Hypothalamus (tissue), 51 donors: ENCODE results near the gene SMNDC1.
A peak's percentile ranks its signal among the peaks of the same experiment; 100 is the strongest.
"Not testable (repeated sequence)": the region's sequence is repeated elsewhere in the genome, so short reads cannot be mapped to it uniquely, and the experiment has no call there.

ENCODE experiments used
- DNase-seq, 51 donors: peaks; one replicate each; lab custom pipeline; 2025; lab: John Stamatoyannopoulos, UW

The SMNDC1 gene

DNA sequence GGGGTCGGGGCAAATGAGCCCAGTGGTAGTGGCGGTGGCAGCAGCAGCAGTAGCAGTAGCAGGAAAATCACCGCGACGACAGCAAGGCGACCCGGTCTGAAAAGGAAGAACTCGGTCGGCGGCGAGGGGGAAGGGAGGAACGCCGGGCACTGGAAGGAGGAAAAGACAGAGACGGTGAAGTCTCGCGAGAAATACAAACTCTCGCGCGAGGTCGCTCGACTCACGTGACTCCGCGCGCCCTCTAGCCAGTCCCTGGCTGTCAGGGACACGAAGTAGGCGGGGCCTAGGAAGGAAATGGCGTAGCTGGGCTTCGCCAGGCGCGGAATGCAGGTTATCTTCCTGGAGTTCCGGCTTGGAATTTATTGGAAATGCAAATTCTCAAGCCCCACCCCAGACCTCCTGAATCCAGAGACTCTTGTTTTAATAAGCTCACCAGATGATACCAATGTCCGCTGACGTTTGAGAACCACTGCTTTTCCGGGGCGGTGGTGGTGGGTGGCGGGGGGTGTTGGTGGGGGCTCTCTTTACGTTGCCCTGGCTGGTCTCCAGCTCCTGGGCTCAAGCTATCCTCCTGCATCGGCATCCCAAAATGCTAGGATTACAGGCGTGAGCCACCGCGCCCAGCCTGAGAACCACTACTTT, at the start of gene SMNDC1:
SMNDC1 (minus strand) TSS at position 141 of the 642 bp plus-strand sequence. CDS start 1,333 bp downstream, outside the sequence.
- DNase-seq, result peak; percentile 51 to 98 (median 94)

DNA sequence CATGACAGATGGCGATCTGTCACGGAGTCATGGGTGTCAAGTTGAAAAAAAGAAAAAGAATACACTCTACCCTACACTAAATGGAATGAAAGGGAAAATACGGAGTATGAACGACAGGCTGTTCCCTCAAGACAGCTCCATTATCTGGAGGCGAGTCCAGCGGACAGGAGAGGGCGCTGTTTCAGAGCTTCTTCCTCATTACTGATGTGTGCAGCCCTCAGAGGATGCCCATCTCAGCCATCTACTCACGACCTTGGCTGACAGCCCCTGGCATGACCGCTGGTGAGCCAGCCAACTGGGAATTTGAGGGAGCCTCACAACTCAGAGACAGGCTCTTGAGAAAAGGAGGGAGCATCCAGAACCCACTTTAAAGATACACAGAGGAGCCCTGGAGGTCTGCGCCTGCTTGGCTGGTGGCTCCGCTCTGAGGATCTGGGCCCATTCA, 49.6 kb upstream of the SMNDC1 start:
- DNase-seq, result peak in 39 of 51 donors; percentile 7 to 77 (median 38)

DNA sequence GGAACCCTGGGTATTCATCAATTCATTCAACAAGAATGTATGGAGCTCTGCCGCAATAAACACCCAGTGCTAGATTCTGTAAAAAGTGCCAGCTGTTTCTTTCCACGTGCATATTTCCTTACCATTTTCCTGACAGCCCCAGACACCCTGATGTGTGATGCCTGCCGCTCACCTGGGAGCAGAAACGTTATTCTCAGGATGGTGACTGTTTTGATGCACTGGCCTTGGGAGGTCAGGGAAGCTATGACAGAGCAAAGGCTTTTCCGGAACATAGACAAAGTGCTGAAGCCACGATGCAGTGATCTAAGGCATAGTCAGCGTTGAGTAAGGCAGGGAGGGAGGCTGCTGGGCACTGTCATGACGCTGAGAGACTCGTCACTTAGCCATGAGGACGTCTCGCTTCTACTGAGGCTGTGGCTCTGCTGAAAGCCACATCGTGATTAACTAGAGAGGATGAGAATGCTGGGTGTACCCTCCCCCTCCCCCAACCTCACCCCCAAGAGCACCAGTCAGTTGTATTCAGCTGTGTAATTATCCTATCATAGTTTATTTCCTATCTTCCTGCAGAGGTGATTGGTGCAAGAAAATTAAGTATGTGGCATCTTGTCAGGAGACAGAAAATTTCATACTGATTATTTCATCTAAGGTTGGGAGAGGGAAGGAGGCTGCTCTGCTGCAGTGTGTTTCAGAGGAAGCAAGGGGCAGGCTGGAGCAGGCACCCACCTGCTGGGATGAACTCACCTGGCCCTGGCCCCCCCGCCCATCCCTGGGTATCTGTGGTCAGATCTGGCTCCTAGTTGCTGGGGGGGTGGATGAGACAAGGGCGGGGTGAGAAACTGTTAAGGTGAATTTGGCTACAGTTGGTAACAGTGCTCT, 48.8 kb upstream of the SMNDC1 start:
- peak in 9 of 51 donors; percentile 5 to 57 (median 14) for DNase-seq

DNA sequence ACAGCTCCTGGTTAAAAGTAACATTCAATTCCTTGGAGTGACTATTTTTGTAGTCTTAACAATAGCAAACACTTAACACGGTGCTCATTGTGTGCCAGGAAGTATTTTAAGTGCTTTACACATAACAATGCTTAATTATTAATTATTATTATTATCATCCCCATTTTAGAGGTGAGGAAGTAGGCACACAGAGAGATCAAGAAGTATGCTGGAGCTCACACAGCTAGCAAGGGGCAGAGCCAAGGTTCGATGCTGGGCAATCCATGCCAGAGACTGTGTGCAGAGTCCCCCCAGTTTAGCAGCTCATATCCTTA, 48.2 kb upstream of the SMNDC1 start:
- peak in 1 of 51 donors; percentile 45 for DNase-seq

- DNase-seq, result no peak
These were observed 46.1 kb upstream of the SMNDC1 start for GRCh38 chr10:110350812-110351211.

GRCh38 chr10:110349831-110350230, 45.1 kb upstream of the SMNDC1 start:
- no peak for DNase-seq

DNA sequence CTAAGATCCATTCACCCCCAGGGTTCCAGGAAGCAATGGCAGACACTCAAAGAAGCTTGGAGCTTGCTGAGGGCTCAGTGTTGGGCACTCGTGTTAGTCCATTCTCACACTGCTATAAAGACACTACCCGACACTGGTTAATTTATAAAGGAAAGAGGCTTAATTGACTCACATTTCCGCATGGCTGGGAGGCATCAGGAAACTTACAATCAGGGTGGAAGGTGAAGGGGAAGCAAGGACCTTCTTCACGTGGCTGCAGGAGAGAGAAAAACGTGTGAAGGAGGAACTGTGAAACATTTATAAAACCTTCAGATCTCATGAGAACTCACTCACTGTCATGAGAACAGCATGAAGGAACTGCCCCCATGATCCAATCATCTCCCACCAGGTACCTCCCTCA, 44.7 kb upstream of the SMNDC1 start:
- DNase-seq, result no peak

DNA sequence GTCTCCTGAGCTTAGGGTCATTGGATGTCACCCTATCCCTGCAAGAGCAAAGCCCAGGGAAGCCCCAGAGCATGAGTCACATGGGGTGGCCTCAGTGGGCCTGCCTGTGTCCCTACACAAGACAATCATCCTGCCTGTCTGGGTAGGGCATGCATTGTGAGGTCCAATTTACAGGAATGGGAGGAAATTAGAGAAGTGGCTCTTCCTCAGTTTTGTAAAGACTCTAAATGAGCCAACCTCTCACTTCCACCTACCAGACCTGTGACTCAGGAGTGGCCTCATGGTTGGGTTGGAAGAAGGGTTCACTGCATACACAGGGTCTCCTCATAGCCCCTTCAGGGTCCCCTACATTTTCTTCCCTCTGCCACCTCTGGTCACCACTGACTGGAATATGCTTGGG, 43.6 kb upstream of the SMNDC1 start:
- no peak for DNase-seq

DNA sequence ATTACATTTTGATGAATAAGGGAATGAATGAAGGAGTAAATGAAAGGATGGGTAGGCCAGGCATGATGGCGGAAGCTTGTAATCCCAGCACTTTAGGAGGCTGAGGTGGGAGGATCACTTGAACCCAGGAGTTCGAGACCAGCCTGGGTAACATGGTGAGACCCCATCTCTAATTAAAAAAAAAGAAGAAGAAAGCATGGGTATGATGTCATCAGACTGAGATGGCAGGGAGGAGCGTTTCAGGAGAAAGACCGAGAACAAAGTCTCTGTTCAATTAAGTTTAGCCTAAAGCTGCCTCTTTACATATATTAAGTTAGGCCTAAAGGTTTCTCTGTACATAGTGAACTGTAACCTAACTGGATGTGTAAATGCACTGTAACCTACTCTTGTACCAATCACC, 42.2 kb upstream of the SMNDC1 start:
- DNase-seq, result no peak

GRCh38 chr10:110345286-110345685, 40.6 kb upstream of the SMNDC1 start:
- no peak for DNase-seq

DNA sequence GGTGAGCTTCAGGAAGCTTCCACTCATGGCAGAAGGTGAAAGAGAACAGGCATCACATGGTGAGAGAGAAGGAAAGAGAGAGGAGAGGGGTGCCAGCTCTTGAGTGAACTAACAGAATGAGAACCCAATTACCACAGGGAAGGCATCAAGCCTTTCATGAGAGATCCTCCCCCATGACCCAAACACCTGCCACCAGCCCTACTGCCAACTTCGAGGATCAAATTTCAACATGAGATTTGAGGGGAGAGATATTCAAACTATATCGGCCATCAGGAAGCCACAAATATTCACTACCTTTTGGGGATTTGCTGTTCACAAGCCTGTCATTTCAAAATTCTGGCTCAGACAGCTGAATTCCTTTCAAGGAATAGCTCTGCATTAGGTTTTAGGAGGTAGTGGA, 39.9 kb upstream of the SMNDC1 start:
- DNase-seq, result no peak

- DNase-seq, result no peak
These were observed 39.2 kb upstream of the SMNDC1 start for GRCh38 chr10:110343947-110344346.

GRCh38 chr10:110340816-110341215, 36.1 kb upstream of the SMNDC1 start:
- DNase-seq, result no peak

DNA sequence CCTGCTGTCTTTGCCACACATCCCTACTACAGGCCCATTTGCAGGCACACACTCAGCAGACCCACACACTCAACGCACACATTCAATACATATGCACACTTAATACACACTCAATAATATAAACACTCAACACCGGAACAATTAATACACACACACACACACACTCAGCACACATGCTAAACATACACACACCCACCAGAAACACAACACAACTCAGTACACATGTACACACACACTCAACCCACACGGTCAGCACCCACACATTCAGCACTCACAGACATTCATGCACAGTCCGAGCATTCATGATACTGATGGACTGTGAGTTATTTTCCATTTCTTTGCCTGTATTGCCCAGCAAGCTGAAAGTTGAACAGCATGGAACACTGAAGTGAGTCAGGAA, 35.4 kb upstream of the SMNDC1 start:
- DNase-seq, result no peak

DNA sequence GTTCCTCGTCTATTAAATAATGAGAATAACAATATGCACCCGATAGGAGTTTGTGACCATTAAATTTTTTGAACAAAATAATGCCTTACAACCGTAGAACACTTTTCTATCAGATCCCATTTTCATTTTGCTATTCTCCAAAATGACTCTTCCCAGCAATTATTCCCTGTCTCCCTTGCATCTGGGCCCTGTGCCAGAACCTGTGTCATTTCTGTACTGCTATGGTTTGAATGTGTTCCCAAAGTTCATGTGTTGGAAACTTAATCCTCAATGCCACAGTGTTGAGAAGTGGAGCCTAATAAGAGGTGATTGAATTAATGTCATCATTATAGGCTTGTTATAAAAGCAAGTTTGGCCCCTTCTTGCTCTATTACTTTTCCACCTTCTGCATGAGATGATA, 33.2 kb upstream of the SMNDC1 start:
- no peak for DNase-seq

- DNase-seq, result no peak
These were observed 32.7 kb upstream of the SMNDC1 start for GRCh38 chr10:110337401-110337800.

GRCh38 chr10:110336111-110336721, 31.5 kb upstream of the SMNDC1 start:
- peak in 3 of 51 donors; percentile 6 to 59 (median 10) for DNase-seq

DNA sequence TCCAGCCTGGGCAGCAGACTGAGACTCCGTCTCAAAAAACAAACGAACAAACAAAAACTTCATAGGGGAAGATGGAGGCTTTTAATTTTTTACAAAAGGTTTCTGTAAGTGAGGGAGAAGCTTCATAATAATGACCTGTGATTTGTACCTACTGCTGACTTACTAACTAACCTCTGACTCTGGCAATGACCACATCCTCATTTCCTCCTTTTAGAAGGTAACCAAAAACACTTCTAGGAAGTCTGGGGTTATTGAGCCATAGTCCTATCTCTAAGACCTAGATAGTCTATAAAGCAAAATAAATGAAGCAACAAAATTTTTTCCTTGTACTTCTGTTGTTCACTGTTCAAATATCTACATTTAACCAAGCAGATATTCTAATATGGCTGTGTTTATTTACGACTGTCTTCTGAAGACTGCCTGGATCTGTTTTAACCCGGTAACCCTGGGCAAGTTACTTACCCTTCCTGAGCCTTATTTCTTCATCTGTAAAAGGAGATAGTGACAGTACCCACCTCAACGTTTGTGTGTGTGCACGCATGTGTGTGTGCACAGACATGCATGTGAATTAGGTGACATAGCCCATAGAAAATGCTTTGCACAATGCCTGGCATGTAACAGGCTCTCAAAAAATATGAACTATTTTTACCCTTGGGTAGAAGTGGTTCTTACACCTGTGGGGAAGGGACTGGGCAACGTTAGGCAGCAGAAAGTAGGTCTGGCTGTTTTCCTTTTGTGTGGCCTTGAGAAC, 30.8 kb upstream of the SMNDC1 start:
- DNase-seq, result no peak

GRCh38 chr10:110334061-110334656, 29.4 kb upstream of the SMNDC1 start:
- no peak for DNase-seq

DNA sequence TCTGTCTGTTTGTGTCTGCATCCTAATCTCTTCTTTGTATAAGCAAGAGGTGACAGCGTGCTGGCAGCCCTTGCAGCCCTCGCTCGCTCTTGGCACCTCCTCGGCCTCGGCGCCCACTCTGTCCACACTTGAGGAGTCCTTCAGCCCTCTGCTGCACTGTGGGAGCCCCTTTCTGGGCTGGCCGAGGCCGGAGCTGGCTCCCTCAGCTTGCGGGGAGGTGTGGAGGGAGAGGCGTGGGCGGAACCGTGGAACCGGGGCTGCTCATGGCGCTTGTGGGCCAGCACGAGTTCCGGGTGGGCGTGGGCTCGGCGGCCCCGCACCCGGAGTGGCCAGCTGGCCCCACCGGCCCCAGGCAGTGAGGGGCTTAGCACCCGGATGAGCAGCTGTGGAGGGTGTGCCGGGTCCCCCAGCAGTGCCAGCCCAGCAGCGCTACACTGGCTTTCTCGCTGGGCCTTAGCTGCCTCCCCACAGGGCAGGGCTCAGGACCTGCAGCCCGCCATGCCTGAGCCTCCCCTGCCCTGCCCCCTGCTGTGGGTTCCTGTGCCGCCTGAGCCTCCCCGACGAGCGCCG, 26.6 kb upstream of the SMNDC1 start:
- DNase-seq, result not testable (repeated sequence)
